B cell (primary cell): ENCODE measurements around the gene DIS3L2. TPM values are rescaled to one million over a fixed set of nuclear protein-coding genes. Genes with fewer than 3 reads are reported as not detected.
"Not testable (repeated sequence)": the region's sequence is repeated elsewhere in the genome, so short reads cannot be mapped to it uniquely, and the experiment has no call there.

Experiments
- ATAC-seq: fragments of 200-7000 bp; cut with Tn5 transposase; one replicate; pipeline ENCODE4 v1.10.0; 2021; ENCODE audit warnings: low read depth, mild to moderate bottlenecking, moderate number of reproducible peaks, moderate library complexity
- CTCF ChIA-PET: fragments of 350-600 bp; sonication (Branson Sonifier 250); formaldehyde crosslinking; loops from one replicate; lab custom pipeline; 2021; ENCODE audit warnings: antibody characterized with exemption, inconsistent platforms; lab: Charles Lee
- POLR2A ChIA-PET: fragments of 350-600 bp; sonication (Branson Sonifier 250); formaldehyde crosslinking; loops from one replicate; lab custom pipeline; 2021; ENCODE audit warnings: antibody characterized with exemption; lab: Charles Lee
- DNase-seq: peaks from one replicate; pipeline ENCODE4 v3.0.0; 2013
- H2AFZ ChIP-seq: 2 replicates; pipeline ENCODE4 v1.6.1; 2012; ENCODE audit warnings: mild to moderate bottlenecking, low read depth, low read length; ENCODE audit not compliant: insufficient read depth, poor library complexity, severe bottlenecking
- H3K27ac ChIP-seq, 2 donors: 1 replicate in 1 of 2; 2 replicates in 1 of 2; pipeline ENCODE4 v1.5.1; 2012 to 2013; ENCODE audit warnings: low read length in 2 of 2, mild to moderate bottlenecking in 2 of 2, moderate library complexity in 1 of 2
- H3K27me3 ChIP-seq, 4 experiments: fragments of 200-600 bp in 1 of 4; sonication (generic) in 1 of 4; replicated peaks in 1 of 4; 1 replicate in 2 of 4; 2 replicates in 2 of 4; pipeline versions ENCODE4 v1.6.1 to v1.7.0; 2013 to 2016; ENCODE audit warnings: low read length in 3 of 4, mild to moderate bottlenecking in 2 of 4, mixed read lengths in 1 of 4, moderate library complexity in 1 of 4; ENCODE audit not compliant: insufficient read depth in 4 of 4, control insufficient read depth in 3 of 4; ENCODE audit errors: control extremely low read depth in 1 of 4
- H3K36me3 ChIP-seq, 2 experiments: replicated peaks in 1 of 2; 1 replicate in 1 of 2; 2 replicates in 1 of 2; pipeline versions ENCODE4 v1.6.1 to v1.7.1; 2013; ENCODE audit warnings: low read length in 1 of 2; ENCODE audit not compliant: insufficient read depth in 2 of 2, control insufficient read depth in 1 of 2; ENCODE audit errors: control extremely low read depth in 1 of 2, extremely low read depth in 1 of 2
- H3K4me1 ChIP-seq, 2 donors: fragments of 200-600 bp in 1 of 2; sonication (generic) in 1 of 2; 1 replicate in 1 of 2; 2 replicates in 1 of 2; pipeline versions ENCODE4 v1.5.1 to v1.6.1; 2013 to 2017; ENCODE audit warnings: low read length in 2 of 2; ENCODE audit not compliant: control insufficient read depth in 2 of 2, insufficient read depth in 2 of 2
- H3K4me2 ChIP-seq: replicated peaks from 2 replicates; pipeline ENCODE3; 2012; ENCODE audit warnings: mild to moderate bottlenecking, low read depth, low read length; ENCODE audit not compliant: poor library complexity, severe bottlenecking
- H3K4me3 ChIP-seq, 5 experiments: fragments of 200-600 bp in 1 of 5; sonication (generic) in 1 of 5; 1 replicate in 3 of 5; 2 replicates in 2 of 5; pipeline versions ENCODE4 v1.5.1 to v1.7.0; 2011 to 2016; ENCODE audit warnings: low read length in 4 of 5, mild to moderate bottlenecking in 4 of 5, low read depth in 2 of 5, control low read depth in 1 of 5, moderate library complexity in 1 of 5; ENCODE audit not compliant: insufficient read depth in 1 of 5; ENCODE audit errors: control extremely low read depth in 1 of 5, extremely low read depth in 1 of 5
- H3K79me2 ChIP-seq: fragments of 200-600 bp; sonication (generic); one replicate; pipeline ENCODE4 v1.6.0; 2016; ENCODE audit warnings: low read length; ENCODE audit not compliant: control insufficient read depth, insufficient read depth
- H3K9ac ChIP-seq: fragments of 200-600 bp; sonication (generic); 2 replicates; pipeline ENCODE4 v1.6.1; 2017; ENCODE audit warnings: mild to moderate bottlenecking, low read length, moderate library complexity
- H3K9me3 ChIP-seq, 3 donors: one replicate each; pipeline versions ENCODE4 v1.6.1 to v1.7.1; 2013; ENCODE audit warnings: low read length in 2 of 3; ENCODE audit not compliant: control insufficient read depth in 2 of 3, insufficient read depth in 1 of 3; ENCODE audit errors: control extremely low read depth in 1 of 3
- H4K20me1 ChIP-seq: 2 replicates; pipeline ENCODE4 v1.6.0; 2012; ENCODE audit warnings: mild to moderate bottlenecking, low read length; ENCODE audit not compliant: insufficient read depth, control insufficient read depth, poor library complexity, severe bottlenecking
- H3K27ac Mint-ChIP-seq: one replicate; pipeline ENCODE4 v1.8.0; 2021; ENCODE audit warnings: mixed read lengths
- H3K27me3 Mint-ChIP-seq: one replicate; pipeline ENCODE4 v1.8.0; 2021; ENCODE audit warnings: mixed read lengths
- H3K4me1 Mint-ChIP-seq: one replicate; pipeline ENCODE4 v1.8.0; 2021; ENCODE audit warnings: mixed read lengths
- H3K4me3 Mint-ChIP-seq: one replicate; pipeline ENCODE4 v1.8.0; 2021; ENCODE audit warnings: mixed read lengths
- H3K9me3 Mint-ChIP-seq: one replicate; pipeline ENCODE4 v1.8.0; 2022; ENCODE audit warnings: mixed read lengths; ENCODE audit not compliant: insufficient read depth
- CTCF ChIP-seq: fragments of 200-600 bp; IDR thresholded peaks from one replicate; pipeline ENCODE4 v1.8.0; 2022; ENCODE audit warnings: antibody characterized with exemption, mild to moderate bottlenecking
- EZH2 ChIP-seq: IDR thresholded peaks from 2 replicates; pipeline ENCODE4 v1.6.1; 2012; ENCODE audit warnings: borderline replicate concordance, low read depth, mild to moderate bottlenecking, moderate library complexity, low read length; ENCODE audit not compliant: insufficient read depth, poor library complexity, severe bottlenecking
- WGBS: methylation state at CpG from one replicate; pipeline ENCODE4 v1.1.5; 2013; ENCODE audit warnings: missing lambda C conversion rate; ENCODE audit not compliant: insufficient coverage; 5-methylcytosine and 5-hydroxymethylcytosine counted together
- intact Hi-C: fragments of 100-400 bp; cut with micrococcal nuclease; formaldehyde crosslinking; loops from one replicate; pipeline ENCODE4 v1.10.0; 2022
- polyA plus RNA-seq: library from polyadenylated mRNA; depleted of rRNA; stranded (reverse); fragments of >200 nt; gene quantifications from 2 replicates; pipeline ENCODE4 v1.2.3, GENCODE V29; 2012
- total RNA-seq, 2 donors: library from RNA; stranded (reverse); fragments of 120-200 nt in 1 of 2; gene quantifications; 1 replicate in 1 of 2; 2 replicates in 1 of 2; pipeline versions ENCODE4 v1.2.3 to v1.2.4, GENCODE V29; 2013 to 2022

Gene DIS3L2
- total and polyA plus RNA-seq, 2 donors (not counting 1 experiment from before 2014, with no cell fraction given): 34.5 to 70.1 TPM

- H3K4me3 ChIP-seq: no peak overlapping the region
- ChIA-PET POLR2A (no interaction called here), CTCF (no interaction called here)
- no peak overlapping the region for H3K4me2 ChIP-seq
- H2AFZ ChIP-seq: no peak overlapping the region
- WGBS: 97% methylated on average over 11 of the region's 17 CpGs
- peaks cover 4% of the 10 kb centered on the region for H3K79me2 ChIP-seq
- Mint-ChIP-seq H3K27me3 (no peaks in the 10 kb centered on the region), H3K4me3 (no peak overlapping the region), H3K9me3 (no peaks in the 10 kb centered on the region), H3K27ac (no peak overlapping the region), H3K4me1 (peaks cover 5% of the 10 kb centered on the region)
- H3K4me1 ChIP-seq: no peaks in the 10 kb centered on the region
- no peaks in the 10 kb centered on the region for H3K9me3 ChIP-seq
- H3K27ac ChIP-seq: no peak overlapping the region
- H3K9ac ChIP-seq: no peak overlapping the region
- no peak for TF ChIP-seq CTCF
- no peak for TF ChIP-seq EZH2
- peaks cover 0 to 5% of the 10 kb centered on the region in 2 experiments for H3K36me3 ChIP-seq
- no peak for ATAC-seq
- H3K27me3 ChIP-seq: no peaks in the 10 kb centered on the region
- peaks cover 21% of the 10 kb centered on the region for H4K20me1 ChIP-seq
- DNase-seq: no peak
- intact Hi-C loops: no loop called here
Observed at GRCh38 chr2:232330068-232330999, 368.8 kb downstream of the DIS3L2 start.

GRCh38 chr2:232331061-232331460 is 369.5 kb downstream of the DIS3L2 start:
- H3K9me3 ChIP-seq, H3K27me3 Mint-ChIP-seq, H2AFZ ChIP-seq, ATAC-seq, H3K9ac ChIP-seq, H3K4me1 ChIP-seq, H3K4me3 ChIP-seq, intact Hi-C loops, H3K4me1 Mint-ChIP-seq, H3K27ac Mint-ChIP-seq, H3K27me3 ChIP-seq, H3K9me3 Mint-ChIP-seq, H3K4me3 Mint-ChIP-seq, H3K36me3 ChIP-seq, H3K4me2 ChIP-seq, POLR2A ChIA-PET, DNase-seq, H3K27ac ChIP-seq, H3K79me2 ChIP-seq: not testable (repeated sequence)
- peaks cover 14% of the 10 kb centered on the region for H4K20me1 ChIP-seq
- CTCF ChIA-PET: interaction anchor here (0.6 kb wide), 1 partner anchor 627 kb away, joined by 3 read pairs; no protein-coding TSS in a partner anchor
- 94% methylated on average over 8 of the region's 11 CpGs for WGBS

- POLR2A ChIA-PET, H3K4me3 ChIP-seq, H3K4me2 ChIP-seq, H3K9ac ChIP-seq, H3K9me3 Mint-ChIP-seq, H4K20me1 ChIP-seq, H3K4me3 Mint-ChIP-seq, H3K27me3 ChIP-seq, H3K4me1 Mint-ChIP-seq, H2AFZ ChIP-seq, H3K36me3 ChIP-seq, H3K79me2 ChIP-seq, H3K27me3 Mint-ChIP-seq, H3K4me1 ChIP-seq, H3K27ac ChIP-seq, intact Hi-C loops, DNase-seq, H3K27ac Mint-ChIP-seq, ATAC-seq, H3K9me3 ChIP-seq: not testable (repeated sequence)
- CTCF ChIA-PET: interaction anchor here (0.6 kb wide), 1 partner anchor 627 kb away, joined by 3 read pairs; no protein-coding TSS in a partner anchor
- WGBS: 76% methylated on average over 8 of the region's 11 CpGs
Observed at GRCh38 chr2:232331641-232332040, 370.1 kb downstream of the DIS3L2 start.
